Endodermal cell (in vitro differentiated cells): ENCODE results near the gene ZNF423. TPM values are rescaled to one million over a fixed set of nuclear protein-coding genes. Genes with fewer than 3 reads are reported as not detected.

Experiments
- DNase-seq: peaks from one replicate; pipeline ENCODE4 v3.0.0-alpha.2; 2017
- H3K27ac ChIP-seq: 2 replicates; pipeline ENCODE4 v1.5.1; 2013; ENCODE audit warnings: mild to moderate bottlenecking, low read depth, low read length, moderate library complexity
- H3K27me3 ChIP-seq: 2 replicates; pipeline ENCODE4 v1.6.1; 2013; ENCODE audit warnings: mild to moderate bottlenecking, low read length, moderate library complexity; ENCODE audit not compliant: insufficient read depth, control insufficient read depth, poor library complexity, severe bottlenecking
- H3K36me3 ChIP-seq: 2 replicates; pipeline ENCODE4 v1.7.0; 2013; ENCODE audit warnings: mild to moderate bottlenecking, low read length, moderate library complexity; ENCODE audit not compliant: control insufficient read depth, insufficient read depth
- H3K4me1 ChIP-seq: one replicate; pipeline ENCODE4 v1.7.0; 2013; ENCODE audit warnings: low read length; ENCODE audit not compliant: control insufficient read depth, insufficient read depth
- H3K4me3 ChIP-seq: 2 replicates; pipeline ENCODE4 v1.5.1; 2013; ENCODE audit warnings: mild to moderate bottlenecking, low read length, moderate library complexity
- H3K9ac ChIP-seq: 2 replicates; pipeline ENCODE4 v1.6.1; 2013; ENCODE audit warnings: mild to moderate bottlenecking, low read length, moderate library complexity; ENCODE audit not compliant: poor library complexity, severe bottlenecking; ENCODE audit errors: extremely low read depth
- H3K9me3 ChIP-seq: 2 replicates; pipeline ENCODE4 v1.6.1; 2013; ENCODE audit warnings: mild to moderate bottlenecking, low read length, moderate library complexity; ENCODE audit not compliant: control insufficient read depth
- H3K27ac Mint-ChIP-seq: 2 replicates; pipeline ENCODE4 v1.8.0; 2020; ENCODE audit warnings: mixed read lengths
- H3K27me3 Mint-ChIP-seq: 2 replicates; pipeline ENCODE4 v1.8.0; 2021; ENCODE audit warnings: mild to moderate bottlenecking, mixed read lengths; ENCODE audit not compliant: insufficient read depth
- H3K36me3 Mint-ChIP-seq: 2 replicates; pipeline ENCODE4 v1.8.0; 2020; ENCODE audit warnings: low read depth, mixed read lengths
- H3K4me1 Mint-ChIP-seq: 2 replicates; pipeline ENCODE4 v1.8.0; 2020; ENCODE audit warnings: mixed read lengths
- H3K4me3 Mint-ChIP-seq: 2 replicates; pipeline ENCODE4 v1.8.0; 2020; ENCODE audit warnings: mild to moderate bottlenecking, moderate library complexity, mixed read lengths
- H3K9me3 Mint-ChIP-seq: 2 replicates; pipeline ENCODE4 v1.8.0; 2020; ENCODE audit warnings: mild to moderate bottlenecking, mixed read lengths
- CTCF ChIP-seq: fragments of 200-600 bp; sonication (generic); conservative IDR thresholded peaks from 2 replicates; pipeline ENCODE4 v1.5.0; 2021; ENCODE audit warnings: antibody characterized with exemption, mild to moderate bottlenecking
- WGBS, 2 experiments: methylation state at CpG; one replicate each; pipeline versions ENCODE4 v1.1.5 to v1.1.7; 2013; ENCODE audit warnings: missing lambda C conversion rate in 2 of 2, mixed read lengths in 1 of 2; ENCODE audit not compliant: insufficient coverage in 1 of 2, insufficient read length in 1 of 2; 5-methylcytosine and 5-hydroxymethylcytosine counted together
- total RNA-seq, 2 donors: library from RNA; stranded (reverse); fragmentation: NEBNext Ultra II Directional in 1 of 2; extraction: Animal tissue kit (Norgen Biotek cat#: 25700) in 1 of 2; gene quantifications; 2 replicates in 1 of 2; 3 replicates in 1 of 2; pipeline ENCODE4 v1.2.1, GENCODE V29; 2021

ZNF423 gene
- total RNA-seq, 2 donors from 2014 or later, result 30.3 to 41.9 TPM

- Mint-ChIP-seq H3K36me3 (no peaks in the 10 kb centered on the region), H3K4me3 (no peak overlapping the region), H3K4me1 (peaks cover 6% of the 10 kb centered on the region)
Observed at GRCh38 chr16:49671333-49671732, 184.6 kb downstream of the ZNF423 start.

GRCh38 chr16:49670627-49671026 is 185.3 kb downstream of the ZNF423 start:
- 92 to 98% methylated on average over 13 of the region's 13 CpGs for WGBS, 2 experiments
- peak overlapping the region; percentile 8 for H3K27ac ChIP-seq
- peaks cover 11% of the 10 kb centered on the region for H3K4me1 Mint-ChIP-seq

More at GRCh38 chr16:49671333-49671732, 184.6 kb downstream of the ZNF423 start:
- Mint-ChIP-seq H3K27me3 (no peaks in the 10 kb centered on the region), H3K9me3 (no peaks in the 10 kb centered on the region), H3K27ac (no peak overlapping the region)
- Histone ChIP-seq H3K9me3 (no peaks in the 10 kb centered on the region), H3K4me3 (no peak overlapping the region), H3K9ac (no peak overlapping the region), H3K27ac (no peak overlapping the region), H3K36me3 (no peaks in the 10 kb centered on the region), H3K4me1 (no peaks in the 10 kb centered on the region), H3K27me3 (no peaks in the 10 kb centered on the region)
- no peak for DNase-seq
- WGBS, 2 experiments, result 91% methylated on average over 11 of the region's 12 CpGs; no CpG with 5 or more reads in 1 of the 2 experiments
- TF ChIP-seq CTCF, result no peak

GRCh38 chr16:49665482-49666230 is 190.3 kb downstream of the ZNF423 start:
- Histone ChIP-seq H3K27ac (peak overlapping the region; percentile 78), H3K36me3 (no peaks in the 10 kb centered on the region), H3K9ac (no peak overlapping the region), H3K27me3 (no peaks in the 10 kb centered on the region), H3K9me3 (no peaks in the 10 kb centered on the region), H3K4me1 (no peaks in the 10 kb centered on the region), H3K4me3 (no peak overlapping the region)
- Mint-ChIP-seq H3K27ac (peak overlapping the region; percentile 88), H3K36me3 (no peaks in the 10 kb centered on the region), H3K9me3 (no peaks in the 10 kb centered on the region), H3K27me3 (no peaks in the 10 kb centered on the region), H3K4me1 (peaks cover 20% of the 10 kb centered on the region), H3K4me3 (no peak overlapping the region)
- TF ChIP-seq CTCF, result no peak
- no peak for DNase-seq
- 79% methylated on average over 7 to 17 of the region's 18 CpGs for WGBS, 2 experiments

More at GRCh38 chr16:49670627-49671026, 185.3 kb downstream of the ZNF423 start:
- no peaks in the 10 kb centered on the region for H3K27me3 Mint-ChIP-seq
- DNase-seq, result no peak
- H3K36me3 ChIP-seq, result no peaks in the 10 kb centered on the region
- H3K9me3 Mint-ChIP-seq, result no peaks in the 10 kb centered on the region
- no peak for TF ChIP-seq CTCF
- no peak overlapping the region for H3K4me3 Mint-ChIP-seq
- no peaks in the 10 kb centered on the region for H3K27me3 ChIP-seq
- H3K36me3 Mint-ChIP-seq, result no peaks in the 10 kb centered on the region
- H3K27ac Mint-ChIP-seq, result no peak overlapping the region
- no peak overlapping the region for H3K4me3 ChIP-seq
- no peak overlapping the region for H3K9ac ChIP-seq
- no peaks in the 10 kb centered on the region for H3K9me3 ChIP-seq
- H3K4me1 ChIP-seq, result no peaks in the 10 kb centered on the region
